ENCODE data around the gene PTPRM. TPM values are rescaled to one million over a fixed set of nuclear protein-coding genes. Genes with fewer than 3 reads are reported as not detected.
A peak's percentile ranks its signal among the peaks of the same experiment; 100 is the strongest.

Gene PTPRM
- total and polyA plus RNA-seq, 4 donors, result 61.1 to 146 (median 87.5) TPM

GRCh38 chr18:8299054-8299980 lies 732.2 kb downstream of the PTPRM start:
- no peak for ATAC-seq (ENCODE audit: insufficient read depth, low FRiP score)
- Histone ChIP-seq H3K9ac (ENCODE audit: insufficient read depth in 1 of 2, low read length in 2 of 2) (no peak overlapping the region), H3K4me3 (no peak overlapping the region), H3K9me3 (ENCODE audit: control insufficient read depth in 4 of 4, insufficient read depth in 3 of 4, low read length in 3 of 4) (no peaks in the 10 kb centered on the region), H3K27me3 (ENCODE audit: control insufficient read depth in 3 of 3, insufficient read depth in 3 of 3, low read length in 2 of 3) (no peaks in the 10 kb centered on the region), H3K27ac (ENCODE audit: low read depth in 1 of 2, low read length in 1 of 2) (no peak overlapping the region), H3K4me1 (ENCODE audit: control insufficient read depth in 5 of 5, insufficient read depth in 5 of 5, low read length in 5 of 5) (peaks cover 0 to 14% (median 8%) of the 10 kb centered on the region in 5 donors), H3K36me3 (ENCODE audit: control insufficient read depth in 4 of 4, insufficient read depth in 4 of 4, low read length in 4 of 4) (peaks cover 0 to 15% (median 9%) of the 10 kb centered on the region in 4 donors)
- TF ChIP-seq CTCF (IDR thresholded peaks at IDR 0.05; ENCODE audit: control extremely low read depth, extremely low read depth), result no peak
- DNase-seq, result peak in 2 of 3 donors; percentile 43 to 51
- 66 to 79% methylated on average over 8 of the region's 8 CpGs for WGBS, 2 donors

GRCh38 chr18:8300751-8301410 lies 733.8 kb downstream of the PTPRM start:
- H3K27me3 ChIP-seq (ENCODE audit: control insufficient read depth in 3 of 3, insufficient read depth in 3 of 3, low read length in 2 of 3), result no peaks in the 10 kb centered on the region
- no peak for TF ChIP-seq CTCF (IDR thresholded peaks at IDR 0.05; ENCODE audit: control extremely low read depth, extremely low read depth)
- no peak overlapping the region for H3K4me3 ChIP-seq
- H3K9ac ChIP-seq (ENCODE audit: insufficient read depth in 1 of 2, low read length in 2 of 2), result no peak overlapping the region
- H3K9me3 ChIP-seq (ENCODE audit: control insufficient read depth in 4 of 4, insufficient read depth in 3 of 4, low read length in 3 of 4), result no peaks in the 10 kb centered on the region
- no peak for ATAC-seq (ENCODE audit: insufficient read depth, low FRiP score)
- peaks cover 0 to 12% (median 9%) of the 10 kb centered on the region in 4 donors for H3K36me3 ChIP-seq (ENCODE audit: control insufficient read depth in 4 of 4, insufficient read depth in 4 of 4, low read length in 4 of 4)
- WGBS, 2 donors, result 77 to 85% methylated on average over 6 of the region's 6 CpGs
- H3K27ac ChIP-seq (ENCODE audit: low read depth in 1 of 2, low read length in 1 of 2), result no peak overlapping the region
- peak in 1 of 3 donors; percentile 13 for DNase-seq
- H3K4me1 ChIP-seq (ENCODE audit: control insufficient read depth in 5 of 5, insufficient read depth in 5 of 5, low read length in 5 of 5), result peaks cover 0 to 14% (median 8%) of the 10 kb centered on the region in 5 donors

GRCh38 chr18:8301427-8302172 lies 734.5 kb downstream of the PTPRM start:
- TF ChIP-seq CTCF (IDR thresholded peaks at IDR 0.05; ENCODE audit: control extremely low read depth, extremely low read depth), result no peak
- peak in 2 of 3 donors; percentile 30 for DNase-seq
- 86 to 88% methylated on average over 10 of the region's 10 CpGs for WGBS, 2 donors
- no peak overlapping the region for H3K4me3 ChIP-seq
- ATAC-seq (ENCODE audit: insufficient read depth, low FRiP score), result no peak
- no peaks in the 10 kb centered on the region for H3K9me3 ChIP-seq (ENCODE audit: control insufficient read depth in 4 of 4, insufficient read depth in 3 of 4, low read length in 3 of 4)
- no peak overlapping the region for H3K27ac ChIP-seq (ENCODE audit: low read depth in 1 of 2, low read length in 1 of 2)
- H3K36me3 ChIP-seq (ENCODE audit: control insufficient read depth in 4 of 4, insufficient read depth in 4 of 4, low read length in 4 of 4), result peaks cover 0 to 9% (median 6%) of the 10 kb centered on the region in 4 donors
- H3K9ac ChIP-seq (ENCODE audit: insufficient read depth in 1 of 2, low read length in 2 of 2), result no peak overlapping the region
- peaks cover 0 to 14% (median 8%) of the 10 kb centered on the region in 5 donors for H3K4me1 ChIP-seq (ENCODE audit: control insufficient read depth in 5 of 5, insufficient read depth in 5 of 5, low read length in 5 of 5)
- H3K27me3 ChIP-seq (ENCODE audit: control insufficient read depth in 3 of 3, insufficient read depth in 3 of 3, low read length in 2 of 3), result no peaks in the 10 kb centered on the region

All from lung (tissue), 12 donors.